Transverse colon (tissue), 4 donors: ENCODE measurements around the gene SCAI. TPM values are rescaled to one million over a fixed set of nuclear protein-coding genes. Genes with fewer than 3 reads are reported as not detected.

Experiments used
- DNase-seq: peaks from one replicate; pipeline ENCODE4 v3.0.0-alpha.2; 2019
- H3K27ac ChIP-seq, 4 donors: fragments of 200-600 bp; sonication (generic); 2 replicates each; pipeline ENCODE4 v1.5.1; 2016 to 2018; ENCODE audit warnings: inconsistent platforms in 4 of 4
- H3K27me3 ChIP-seq: fragments of 200-600 bp; sonication (generic); 2 replicates; pipeline ENCODE4 v1.5.1; 2017; ENCODE audit warnings: inconsistent platforms
- H3K36me3 ChIP-seq, 4 donors: fragments of 200-600 bp; sonication (generic); 2 replicates each; pipeline ENCODE4 v1.5.1; 2017 to 2019; ENCODE audit warnings: inconsistent platforms in 4 of 4
- H3K4me1 ChIP-seq, 4 donors: fragments of 200-600 bp; sonication (generic); 2 replicates each; pipeline ENCODE4 v1.5.1; 2017 to 2020; ENCODE audit warnings: inconsistent platforms in 4 of 4
- H3K4me3 ChIP-seq, 4 donors: fragments of 200-600 bp; sonication (generic); 1 replicate in 1 of 4; 2 replicates in 3 of 4; pipeline versions ENCODE4 v1.5.1 to v1.6.1; 2017 to 2019; ENCODE audit warnings: inconsistent platforms in 4 of 4
- H3K9me3 ChIP-seq, 2 donors: fragments of 200-600 bp; sonication (generic); 2 replicates each; pipeline ENCODE4 v1.5.1; 2017 to 2019; ENCODE audit warnings: inconsistent platforms in 2 of 2
- EP300 ChIP-seq: sonication (generic); formaldehyde crosslinking; IDR thresholded peaks from one replicate; pipeline ENCODE4 v1.6.1; 2017; ENCODE audit warnings: antibody characterized with exemption, low read depth
- POLR2A ChIP-seq: fragments of 450-650 bp; IDR thresholded peaks from one replicate; pipeline ENCODE4 v1.6.1; 2016; ENCODE audit warnings: antibody characterized with exemption, mild to moderate bottlenecking, moderate library complexity
- POLR2AphosphoS5 ChIP-seq, 3 donors: sonication (generic); formaldehyde crosslinking; IDR thresholded peaks; one replicate each; pipeline ENCODE4 v1.6.1; 2016; ENCODE audit warnings: antibody characterized with exemption in 3 of 3
- WGBS, 2 donors: methylation state at CpG; one replicate each; pipeline ENCODE4 v1.1.5; 2018; ENCODE audit warnings: low coverage in 1 of 2; 5-methylcytosine and 5-hydroxymethylcytosine counted together
- in situ Hi-C, 4 donors: fragments of 200-750 bp; cut with MboI; loops; one replicate each; pipeline versions ENCODE4 v1.15.0 to v1.15.1; 2017; ENCODE audit warnings: low sequenced_read_pairs in 3 of 4, low pct_ligation_motif_present in 1 of 4, low pct_unique_long_range_greater_than_20kb in 1 of 4
- intact Hi-C: fragments of 100-400 bp; cut with DNase I; formaldehyde crosslinking; loops from one replicate; pipeline ENCODE4 v1.15.1; 2023; ENCODE audit warnings: low total_unique reads
- total RNA-seq, 4 donors: library from RNA; depleted of rRNA; stranded (reverse); fragments of >200 nt; gene quantifications; one replicate each; pipeline ENCODE4 v1.1.0, GENCODE V29; 2016
- TF ChIP-seq, protein P1 (sequence below), 5 experiments: fragments of 200-600 bp in 3 of 5; fragments of 450-650 bp in 2 of 5; sonication (generic) in 3 of 5; IDR thresholded peaks; 1 replicate in 2 of 5; 2 replicates in 3 of 5; pipeline ENCODE4 v1.5.1; 2016 to 2017; ENCODE audit warnings: antibody characterized with exemption in 5 of 5, inconsistent platforms in 3 of 5, mild to moderate bottlenecking in 2 of 5, moderate library complexity in 1 of 5

The SCAI gene
- 10 to 100 TPM; 10.4 to 38.6 (median 13.2) TPM for total RNA-seq

- TF ChIP-seq, protein P1, sequence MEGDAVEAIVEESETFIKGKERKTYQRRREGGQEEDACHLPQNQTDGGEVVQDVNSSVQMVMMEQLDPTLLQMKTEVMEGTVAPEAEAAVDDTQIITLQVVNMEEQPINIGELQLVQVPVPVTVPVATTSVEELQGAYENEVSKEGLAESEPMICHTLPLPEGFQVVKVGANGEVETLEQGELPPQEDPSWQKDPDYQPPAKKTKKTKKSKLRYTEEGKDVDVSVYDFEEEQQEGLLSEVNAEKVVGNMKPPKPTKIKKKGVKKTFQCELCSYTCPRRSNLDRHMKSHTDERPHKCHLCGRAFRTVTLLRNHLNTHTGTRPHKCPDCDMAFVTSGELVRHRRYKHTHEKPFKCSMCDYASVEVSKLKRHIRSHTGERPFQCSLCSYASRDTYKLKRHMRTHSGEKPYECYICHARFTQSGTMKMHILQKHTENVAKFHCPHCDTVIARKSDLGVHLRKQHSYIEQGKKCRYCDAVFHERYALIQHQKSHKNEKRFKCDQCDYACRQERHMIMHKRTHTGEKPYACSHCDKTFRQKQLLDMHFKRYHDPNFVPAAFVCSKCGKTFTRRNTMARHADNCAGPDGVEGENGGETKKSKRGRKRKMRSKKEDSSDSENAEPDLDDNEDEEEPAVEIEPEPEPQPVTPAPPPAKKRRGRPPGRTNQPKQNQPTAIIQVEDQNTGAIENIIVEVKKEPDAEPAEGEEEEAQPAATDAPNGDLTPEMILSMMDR (IDR thresholded peaks at IDR 0.05) = peak; percentile 98 to 100 (median 100)
- TF ChIP-seq EP300 (no peak), POLR2A (peak; percentile 34), POLR2AphosphoS5 (IDR thresholded peaks at IDR 0.05) (peak; percentile 37 to 68 (median 62))
- Histone ChIP-seq H3K4me3 (peak within 1 kb of the TSS; percentile 89 to 99 (median 93)), H3K27me3 (no peaks in the 10 kb centered on the region), H3K4me1 (peaks cover 0 to 22% (median 12%) of the 10 kb centered on the region in 4 donors), H3K9me3 (no peaks in the 10 kb centered on the region), H3K27ac (peak within 1 kb of the TSS; percentile 83 to 90 (median 88)), H3K36me3 (no peaks in the 10 kb centered on the region)
- 0% methylated on average over 22 of the region's 46 CpGs; no CpG with 5 or more reads in 1 of the 2 donors for WGBS, 2 donors
- DNase-seq = peak; percentile 99
- in situ Hi-C loops (loop anchor here (10.0 to 25.0 kb wide), 6 partner anchors 179 to 369 kb away; partner anchors contain the start of genes OLFML2A (in 3 of the 4), GOLGA1 (in 2 of the 4) and NR6A1 (in 1 of the 4)), intact Hi-C loops (no loop called here)
Measured at GRCh38 chr9:125143377-125144090, at the start of gene SCAI. TSS of gene SCAI (minus strand) at chr9:125143528. CDS start at chr9:125143437, 91 bp downstream.

DNA sequence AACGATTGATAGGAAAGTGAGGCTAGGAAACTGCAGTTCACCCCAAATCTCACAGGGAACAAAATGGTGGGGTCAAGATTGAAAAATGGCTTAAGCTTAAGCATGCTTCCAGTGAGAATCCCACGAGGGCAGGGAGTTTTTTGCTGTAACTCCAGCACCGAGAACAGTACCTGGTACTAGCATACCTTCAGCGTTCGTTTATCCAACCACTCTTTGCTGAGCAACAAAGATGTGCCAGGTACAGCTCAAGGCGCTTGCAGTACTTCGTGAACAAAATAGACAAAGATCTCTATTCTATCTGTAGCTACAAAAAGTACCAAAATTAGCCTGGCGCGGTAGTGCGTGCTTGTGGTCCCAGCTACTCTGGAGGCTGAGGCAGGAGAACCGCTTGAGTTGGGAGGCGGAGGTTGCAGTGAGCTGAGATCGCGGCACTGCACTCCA, 47.1 kb upstream of the SCAI start:
- peak overlapping the region; percentile 87 to 100 (median 94) for H3K4me3 ChIP-seq
- H3K9me3 ChIP-seq = no peaks in the 10 kb centered on the region
- H3K27me3 ChIP-seq = no peaks in the 10 kb centered on the region
- intact Hi-C loops = loop anchor here (1.0 kb wide), 1 partner anchor 249 kb away; the partner anchor contains the start of gene GOLGA1
- no peak for TF ChIP-seq EP300
- TF ChIP-seq POLR2A = no peak
- TF ChIP-seq, protein P1 (IDR thresholded peaks at IDR 0.05) = no peak
- TF ChIP-seq POLR2AphosphoS5 (IDR thresholded peaks at IDR 0.05) = no peak
- H3K36me3 ChIP-seq = no peaks in the 10 kb centered on the region
- in situ Hi-C loops = no loop called here
- DNase-seq = no peak
- H3K4me1 ChIP-seq = peaks cover 16 to 37% (median 21%) of the 10 kb centered on the region in 4 donors
- 25 to 67% methylated on average over 1 to 14 of the region's 14 CpGs for WGBS, 2 donors
- H3K27ac ChIP-seq = peak overlapping the region; percentile 94 to 99 (median 96)

DNA sequence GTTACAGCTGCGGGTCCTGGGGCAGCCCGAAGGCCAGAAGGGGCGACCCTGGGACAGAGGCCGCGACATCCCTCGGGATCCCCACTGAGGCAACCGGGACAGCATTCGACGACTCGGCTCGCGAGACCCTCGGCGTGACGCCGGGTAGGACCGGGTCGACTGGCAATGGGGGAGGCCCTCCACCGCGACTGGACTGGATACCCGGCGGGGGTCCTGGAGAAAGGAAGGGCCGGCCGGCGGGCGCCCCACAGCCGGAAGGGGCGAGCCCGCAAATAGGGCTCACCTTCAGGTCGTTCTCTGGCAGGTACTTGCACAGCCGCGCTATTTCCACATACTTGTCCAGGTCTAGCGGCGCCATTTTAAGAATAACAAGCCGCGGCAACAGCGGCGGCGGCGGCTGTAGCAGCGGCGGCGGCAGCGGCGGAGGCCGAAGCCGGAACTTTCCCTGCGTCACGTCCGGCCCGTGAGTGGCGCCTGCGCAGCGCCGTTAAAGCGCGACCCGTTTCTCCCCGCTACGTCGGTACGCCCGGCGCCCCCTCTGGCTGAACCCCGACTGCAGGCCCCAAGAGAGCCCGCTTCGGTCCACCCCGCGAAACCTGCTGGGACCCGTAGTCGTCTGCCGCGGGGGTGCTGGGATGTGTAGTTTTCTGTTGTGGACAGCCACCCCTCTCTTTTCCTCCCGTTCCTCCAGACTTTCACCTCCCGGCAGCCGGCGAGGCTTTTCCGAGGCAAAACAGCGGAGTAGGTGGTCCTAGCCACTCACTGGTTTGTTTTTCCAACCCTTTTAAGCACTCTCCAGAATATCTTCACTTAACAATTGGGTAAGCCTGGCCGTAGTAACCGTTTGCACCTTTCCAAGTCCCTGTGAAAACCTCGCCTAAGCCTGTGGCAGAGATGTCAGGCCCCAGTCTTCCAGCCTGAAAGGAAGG, 46.3 kb upstream of the SCAI start, which contains the start of gene PPP6C:
Gene PPP6C (minus strand): TSS at position 443 of the 929 bp plus-strand sequence. CDS start 85 bp downstream, at position 358.
- H3K4me3 ChIP-seq = peak within 1 kb of the TSS; percentile 87 to 100 (median 94)
- peak; percentile 98 for DNase-seq
- no peaks in the 10 kb centered on the region for H3K9me3 ChIP-seq
- intact Hi-C loops = loop anchor here (1.0 kb wide), 1 partner anchor 248 kb away; the partner anchor contains the start of gene GOLGA1
- TF ChIP-seq, protein P1 (IDR thresholded peaks at IDR 0.05) = peak; percentile 46 to 79 (median 63)
- no peak for TF ChIP-seq EP300
- peak; percentile 87 to 93 (median 92) for TF ChIP-seq POLR2AphosphoS5 (IDR thresholded peaks at IDR 0.05)
- TF ChIP-seq POLR2A = peak; percentile 86
- peaks cover 16 to 37% (median 22%) of the 10 kb centered on the region in 4 donors for H3K4me1 ChIP-seq
- H3K36me3 ChIP-seq = no peaks in the 10 kb centered on the region
- H3K27me3 ChIP-seq = no peaks in the 10 kb centered on the region
- H3K27ac ChIP-seq = peak within 1 kb of the TSS; percentile 94 to 99 (median 96)
- WGBS, 2 donors = 1 to 2% methylated on average over 21 to 74 of the region's 82 CpGs
- in situ Hi-C loops = no loop called here
